ENCODE results near the gene BEND2. TPM values are rescaled to one million over a fixed set of nuclear protein-coding genes. Genes with fewer than 3 reads are reported as not detected.

The BEND2 gene
- not detected for total RNA-seq (2021; ENCODE audit: unreplicated experiment)
- polyA plus RNA-seq (2012) = not detected in 2 replicates
- Bru-seq, nascent RNA = not detected
- BruChase-seq, experiment 1, labeled RNA remaining after a 6-hour chase = percentile 3 among the genes with signal in this experiment
- percentile 3 among the genes with signal in this experiment for BruChase-seq, experiment 2, labeled RNA remaining after a 2-hour chase
- long read RNA-seq = 0 reads

- Histone ChIP-seq H3K9me2 (ENCODE audit: insufficient read depth) (no peaks in the 10 kb centered on the region), H3K27me3 (ENCODE audit: insufficient read depth, low read length) (no peaks in the 10 kb centered on the region), H2AFZ (ENCODE audit: low read depth, low read length, poor library complexity, severe bottlenecking) (no peak within 1 kb of the TSS), H3K27ac (ENCODE audit: low read depth, low read length) (no peak within 1 kb of the TSS), H3K9ac (ENCODE audit: low read length) (no peak within 1 kb of the TSS), H3K79me2 (ENCODE audit: insufficient read depth, low read length) (no peaks in the 10 kb centered on the region), H4K20me1 (ENCODE audit: insufficient read depth) (no peaks in the 10 kb centered on the region), H3K4me2 (ENCODE audit: low read length) (no peak within 1 kb of the TSS), H3K36me3 (ENCODE audit: control insufficient read depth in 1 of 2, insufficient read depth in 2 of 2, low read length in 2 of 2) (no peaks in the 10 kb centered on the region), H3K4me3 (replicated peaks in 1 of 2; ENCODE audit: low read depth in 1 of 2, low read length in 2 of 2) (no peak within 1 kb of the TSS), H3K4me1 (ENCODE audit: control insufficient read depth in 1 of 2, insufficient read depth in 2 of 2, low read length in 2 of 2) (no peaks in the 10 kb centered on the region), H3K9me3 (ENCODE audit: control insufficient read depth in 1 of 2, insufficient read depth in 1 of 2, low read depth in 1 of 2, low read length in 2 of 2) (no peaks in the 10 kb centered on the region)
- TF ChIP-seq FOSL1 (IDR thresholded peaks at IDR 0.05; ENCODE audit: low read depth) = no peak
- TF ChIP-seq, protein P1, sequence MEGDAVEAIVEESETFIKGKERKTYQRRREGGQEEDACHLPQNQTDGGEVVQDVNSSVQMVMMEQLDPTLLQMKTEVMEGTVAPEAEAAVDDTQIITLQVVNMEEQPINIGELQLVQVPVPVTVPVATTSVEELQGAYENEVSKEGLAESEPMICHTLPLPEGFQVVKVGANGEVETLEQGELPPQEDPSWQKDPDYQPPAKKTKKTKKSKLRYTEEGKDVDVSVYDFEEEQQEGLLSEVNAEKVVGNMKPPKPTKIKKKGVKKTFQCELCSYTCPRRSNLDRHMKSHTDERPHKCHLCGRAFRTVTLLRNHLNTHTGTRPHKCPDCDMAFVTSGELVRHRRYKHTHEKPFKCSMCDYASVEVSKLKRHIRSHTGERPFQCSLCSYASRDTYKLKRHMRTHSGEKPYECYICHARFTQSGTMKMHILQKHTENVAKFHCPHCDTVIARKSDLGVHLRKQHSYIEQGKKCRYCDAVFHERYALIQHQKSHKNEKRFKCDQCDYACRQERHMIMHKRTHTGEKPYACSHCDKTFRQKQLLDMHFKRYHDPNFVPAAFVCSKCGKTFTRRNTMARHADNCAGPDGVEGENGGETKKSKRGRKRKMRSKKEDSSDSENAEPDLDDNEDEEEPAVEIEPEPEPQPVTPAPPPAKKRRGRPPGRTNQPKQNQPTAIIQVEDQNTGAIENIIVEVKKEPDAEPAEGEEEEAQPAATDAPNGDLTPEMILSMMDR (IDR thresholded peaks at IDR 0.05 in 2 of 3, conservative IDR thresholded peaks at IDR 0.05 in 1 of 3; ENCODE audit: borderline replicate concordance in 1 of 3, insufficient read depth in 1 of 3, low read depth in 2 of 3, low read length in 2 of 3) = no peak
- no peak for TF ChIP-seq ZNF274 (IDR thresholded peaks at IDR 0.05; ENCODE audit: low read depth, low read length)
- no peak for TF ChIP-seq SRF (IDR thresholded peaks at IDR 0.05; ENCODE audit: low read depth)
- TF ChIP-seq POLR2A (IDR thresholded peaks at IDR 0.05; ENCODE audit: borderline replicate concordance, extremely low read depth, insufficient read depth, insufficient read length) = no peak
- no peak for TF ChIP-seq RAD21 (IDR thresholded peaks at IDR 0.05; ENCODE audit: low read depth)
- TF ChIP-seq TCF7L2 (IDR thresholded peaks at IDR 0.05; ENCODE audit: borderline replicate concordance, extremely low read depth, insufficient read depth, insufficient read length) = no peak
- TF ChIP-seq SP1 (IDR thresholded peaks at IDR 0.05; ENCODE audit: low read depth) = no peak
- TF ChIP-seq EGR1 (IDR thresholded peaks at IDR 0.05; ENCODE audit: low read depth) = no peak
- TF ChIP-seq EZH2 (IDR thresholded peaks at IDR 0.05) = no peak
- DNase-seq (ENCODE audit: low read depth, low spot score) = no peak
- no peak for ATAC-seq
- intact Hi-C loops (cut with micrococcal nuclease) = no loop called here
- ChIA-PET CTCF (no interaction called here), POLR2A (no interaction called here), RAD21 (ENCODE audit: low non-redundant PET in 1 of 2, low total read pairs in 2 of 2, uncharacterized antibody in 2 of 2, unreplicated experiment in 2 of 2) (no interaction called here)
- BruUV-seq (replicated peaks) = no TSS peak
These were observed at the start of gene BEND2 for GRCh38 chrX:18220786-18221185. Gene BEND2, minus strand, starts transcription at chrX:18220886. Its CDS starts 136 bp downstream, at chrX:18220750.

Measured in HCT116 (cell line).